ENCODE measurements around the gene VN1R4.
"Not testable (repeated sequence)": the region's sequence is repeated elsewhere in the genome, so short reads cannot be mapped to it uniquely, and the experiment has no call there.

The VN1R4 gene

GRCh38 chr19:53267623-53268022 lies at the start of gene VN1R4:
Gene VN1R4, minus strand, starts transcription at chr19:53267723. Its CDS starts 58 bp downstream, at chr19:53267665.
- DNase-seq, result not testable (repeated sequence)

DNA sequence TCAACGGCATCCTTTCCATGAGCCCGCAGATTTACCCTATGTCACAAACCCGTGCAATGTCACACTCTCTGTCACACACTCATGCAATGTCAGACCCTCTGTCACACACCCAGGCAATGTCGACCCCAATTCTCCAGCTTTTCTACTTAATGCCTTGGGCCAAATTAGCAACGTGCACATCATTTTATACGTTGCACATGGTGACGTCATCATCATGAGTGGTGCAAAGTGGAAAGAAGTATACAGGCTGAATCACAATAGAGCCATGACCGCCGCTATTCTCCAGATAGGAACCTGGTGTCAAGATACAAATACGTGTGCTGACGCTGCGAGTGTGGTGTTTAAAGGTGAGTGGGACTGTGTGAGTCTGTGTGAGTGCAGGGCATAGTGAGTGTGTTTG lies 44.4 kb upstream of the VN1R4 start:
- DNase-seq, result no peak

DNA sequence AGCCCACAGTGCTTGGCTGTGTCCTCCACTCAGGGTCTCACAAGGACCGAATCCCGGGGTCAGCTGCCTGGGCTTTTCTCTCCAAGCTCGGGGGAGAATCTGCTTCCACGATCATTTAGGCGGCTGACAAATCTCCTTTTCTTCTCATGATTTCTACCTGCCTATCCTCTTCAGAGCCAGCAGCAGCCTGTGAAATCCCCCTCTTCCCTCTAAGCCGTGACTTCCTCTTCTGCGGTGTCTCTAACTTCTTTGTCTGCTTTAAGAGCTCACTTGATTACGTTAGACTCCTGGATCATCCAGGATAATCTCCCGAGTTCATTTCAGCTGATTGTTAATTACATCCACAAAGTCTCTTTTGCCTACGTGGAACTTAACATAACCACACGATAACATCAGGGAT lies 43.5 kb upstream of the VN1R4 start:
- DNase-seq, result no peak

DNA sequence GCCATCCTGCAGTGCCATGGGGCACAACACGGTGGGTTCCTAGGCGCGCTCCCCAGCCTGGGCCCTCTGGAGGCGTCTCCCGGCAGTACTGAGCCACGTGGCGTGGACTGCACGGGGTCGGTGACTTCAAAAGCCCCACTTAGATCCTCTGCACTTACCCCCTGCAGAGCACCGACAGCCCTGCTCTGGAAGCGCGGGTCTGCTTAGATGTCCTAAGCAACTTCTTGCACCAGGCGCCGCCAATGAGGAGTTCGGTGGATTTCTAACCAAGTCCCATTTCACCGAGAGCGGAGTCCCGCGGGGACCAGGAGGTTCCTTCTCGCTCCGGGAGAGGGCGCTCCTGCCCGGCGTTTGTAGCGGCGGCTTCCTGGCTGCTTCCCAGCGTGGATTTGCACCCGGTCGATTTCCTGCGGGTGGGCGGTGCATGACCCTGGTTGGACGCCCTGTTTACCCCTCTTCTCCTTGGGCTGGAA lies 40.9 kb upstream of the VN1R4 start:
- no peak for DNase-seq

DNA sequence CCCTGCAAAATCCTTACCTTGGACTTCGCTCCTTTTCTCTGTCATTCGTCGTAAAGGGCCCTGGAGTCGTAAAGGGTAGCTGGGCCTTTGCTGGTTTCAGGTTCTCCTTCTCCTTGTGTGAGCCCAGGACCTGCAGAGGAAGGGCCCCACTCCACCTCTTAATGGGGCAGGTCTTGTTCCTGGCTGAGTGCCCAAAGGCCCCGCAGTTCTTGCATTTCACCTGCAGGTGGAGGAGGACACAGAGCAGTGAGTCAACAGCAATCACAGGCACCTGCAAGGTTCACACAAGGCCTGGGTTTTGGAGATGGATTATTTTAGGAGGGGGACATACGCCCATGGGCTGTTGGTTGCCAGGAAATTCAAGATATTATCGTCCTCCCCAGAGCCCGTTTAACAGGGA lies 33.8 kb upstream of the VN1R4 start:
- DNase-seq, result not testable (repeated sequence)

DNA sequence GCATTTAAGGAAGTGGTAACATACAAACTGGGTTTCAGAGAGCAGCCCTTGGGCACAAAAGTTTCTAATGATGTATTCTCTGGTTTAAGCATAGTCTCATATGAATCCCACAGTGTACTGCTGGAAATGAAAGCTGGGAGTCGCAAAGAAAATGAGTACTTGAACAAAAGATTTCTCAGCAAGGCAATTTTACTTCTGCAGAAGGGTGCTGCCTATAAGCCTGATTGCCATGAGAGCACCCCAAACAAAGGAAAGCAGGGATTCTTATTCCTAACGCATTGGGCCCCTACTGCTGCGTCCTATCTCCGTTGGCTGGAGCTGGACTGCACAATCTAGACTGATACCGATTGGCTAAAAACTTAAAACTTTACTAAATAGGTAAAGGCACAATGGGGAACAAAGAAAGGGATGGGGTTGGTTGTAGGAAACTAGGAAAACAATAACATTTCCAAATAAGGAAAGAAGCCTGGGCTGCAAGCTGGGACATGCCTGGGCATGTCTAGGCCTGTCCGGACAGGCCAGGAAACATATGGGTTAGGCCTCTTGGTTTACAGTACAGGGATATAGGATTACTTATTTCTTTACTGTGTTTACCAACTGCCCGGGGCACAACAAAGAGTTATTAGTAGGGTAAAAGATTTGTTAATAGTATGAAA lies 27.4 kb upstream of the VN1R4 start:
- no peak for DNase-seq

DNA sequence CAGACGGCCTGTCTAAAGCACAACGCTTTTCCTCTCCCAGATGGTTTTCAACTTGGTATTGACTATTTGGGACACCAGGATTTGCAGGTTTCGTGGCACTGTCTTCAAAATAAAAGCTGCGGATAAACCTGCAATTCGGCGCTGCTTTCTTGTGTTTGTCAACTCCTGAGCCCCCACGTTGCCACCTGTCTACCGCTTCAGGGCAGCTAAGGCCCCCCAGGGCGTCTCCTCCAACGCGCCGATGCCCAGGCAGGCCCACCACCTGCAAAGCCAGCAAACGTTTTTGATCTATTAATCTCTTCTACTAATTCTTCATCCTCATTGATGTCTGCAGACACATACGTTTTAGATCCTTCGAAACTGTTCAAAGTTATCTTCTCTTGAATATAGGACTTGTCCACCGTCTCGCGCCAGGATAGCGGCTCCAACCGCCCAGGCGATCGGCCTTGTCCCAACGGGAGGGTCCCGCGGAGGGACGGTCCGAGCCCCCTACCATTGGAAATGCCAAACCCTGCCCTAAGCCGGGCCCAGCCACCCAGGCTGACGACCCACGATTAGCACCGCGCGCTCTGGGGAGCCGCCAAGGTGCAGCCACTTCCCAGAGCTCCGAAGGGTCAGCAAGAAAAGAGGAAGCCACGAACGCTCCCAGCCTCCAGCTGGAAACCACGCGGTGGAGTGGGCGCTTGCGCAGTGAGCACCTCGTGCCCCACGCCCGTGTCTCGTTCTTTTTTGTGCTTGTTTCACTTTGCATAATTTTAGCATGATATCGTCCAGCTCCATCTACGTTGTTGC lies 23.4 kb upstream of the VN1R4 start:
- no peak for DNase-seq

DNA sequence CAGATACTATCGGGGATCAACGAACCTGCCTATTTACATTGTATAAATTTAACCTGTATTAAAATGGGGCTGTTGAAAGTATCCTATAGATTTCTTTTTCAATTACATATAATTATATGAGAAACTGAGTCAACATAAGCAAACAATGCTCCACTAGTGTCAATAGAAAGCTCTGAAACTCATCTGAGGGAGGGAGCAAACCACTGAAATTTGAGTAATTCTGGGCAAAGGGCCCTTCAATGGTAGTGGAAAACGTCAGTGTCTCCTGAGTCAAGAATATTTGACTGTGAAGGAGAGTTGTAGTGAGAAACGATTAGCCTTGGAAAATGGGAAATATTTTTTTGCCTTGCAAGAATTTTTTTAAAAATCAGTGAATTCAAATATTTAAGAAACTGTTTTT lies 17.6 kb upstream of the VN1R4 start:
- DNase-seq, result no peak

- DNase-seq, result not testable (repeated sequence)
Observed at GRCh38 chr19:53281947-53282346, 14.4 kb upstream of the VN1R4 start.

DNA sequence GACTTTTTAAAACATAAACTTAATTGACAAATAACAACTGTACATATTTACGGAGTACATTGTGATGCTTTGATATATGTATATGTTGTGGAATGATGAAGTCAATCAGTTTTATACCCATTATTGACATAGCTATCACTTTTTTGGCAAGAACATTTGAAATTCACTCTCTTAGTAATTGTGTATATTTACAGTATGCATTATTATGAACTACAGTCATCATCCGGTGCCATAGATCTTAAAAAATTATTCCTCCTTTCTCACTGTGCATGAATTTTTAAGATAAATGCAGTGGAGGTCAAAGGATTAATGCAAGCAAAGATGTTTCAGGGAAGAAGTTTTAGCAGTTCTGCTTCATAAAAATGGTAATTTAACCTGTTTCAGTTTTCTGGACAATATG lies 8.0 kb upstream of the VN1R4 start:
- DNase-seq, result no peak

DNA sequence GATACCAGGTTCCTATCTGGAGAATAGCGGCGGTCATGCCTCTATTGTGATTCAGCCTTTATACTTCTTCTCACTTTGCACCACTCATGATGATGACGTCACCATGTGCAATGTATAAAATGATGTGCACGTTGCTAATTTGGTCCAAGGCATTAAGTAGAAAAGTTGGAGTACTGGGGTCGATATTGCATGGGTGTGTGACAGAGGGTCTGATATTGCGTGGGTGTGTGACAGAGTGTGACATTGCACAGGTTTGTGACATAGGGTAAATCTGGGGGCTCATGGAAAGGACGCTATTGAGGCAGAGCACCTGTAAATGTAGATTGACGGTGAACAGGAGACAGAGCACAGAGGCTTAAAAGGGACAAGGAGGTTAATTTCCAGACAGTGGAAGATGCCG lies 4.5 kb upstream of the VN1R4 start:
- no peak for DNase-seq

- not testable (repeated sequence) for DNase-seq
Observed at GRCh38 chr19:53269861-53270260, 2.3 kb upstream of the VN1R4 start.

GRCh38 chr19:53257715-53258342 lies 9.7 kb downstream of the VN1R4 start, which contains the start of gene VN1R2:
Gene VN1R2, plus strand, starts transcription at chr19:53258292. Its CDS starts 84 bp downstream, at chr19:53258376.
- DNase-seq, result not testable (repeated sequence)

GRCh38 chr19:53254411-53255341 lies 12.8 kb downstream of the VN1R4 start, which contains the start of gene ZNF677:
Gene ZNF677, minus strand, starts transcription at chr19:53254873. Its CDS starts 3,323 bp downstream, at chr19:53251550.
- DNase-seq, result peak; percentile 62 to 85

- no peak for DNase-seq
Observed at GRCh38 chr19:53246498-53246897, 21.0 kb downstream of the VN1R4 start.

DNA sequence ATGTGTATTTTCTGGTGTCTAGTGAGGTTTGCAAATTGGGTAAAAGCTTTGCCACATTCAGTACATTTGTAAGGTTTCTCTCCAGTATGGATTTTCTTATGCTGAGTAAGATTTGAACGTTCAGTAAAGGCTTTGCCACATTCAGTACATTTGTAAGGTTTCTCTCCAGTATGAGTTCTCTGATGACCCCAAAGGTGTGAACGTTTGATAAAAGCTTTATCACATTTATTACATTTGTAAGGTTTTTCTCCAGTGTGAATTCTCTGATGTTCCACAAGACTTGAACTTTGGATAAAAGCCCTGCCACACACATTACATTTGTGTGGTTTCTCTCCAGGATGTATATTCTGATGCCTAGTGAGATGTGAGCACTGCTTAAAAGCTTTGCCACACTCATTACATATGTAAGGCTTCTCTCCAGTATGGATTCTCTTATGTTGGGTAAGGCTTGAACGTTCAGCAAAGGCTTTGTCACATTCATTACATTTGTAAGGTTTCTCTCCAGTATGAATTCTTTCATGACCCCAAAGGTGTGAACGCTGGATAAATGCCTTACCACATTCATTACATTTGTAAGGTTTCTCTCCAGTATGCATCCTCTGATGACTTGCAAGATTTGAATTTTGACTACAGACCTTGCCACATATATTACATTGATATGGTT lies 30.3 kb downstream of the VN1R4 start:
- no peak for DNase-seq

- DNase-seq, result no peak
Observed at GRCh38 chr19:53224606-53225005, 42.9 kb downstream of the VN1R4 start.

DNA sequence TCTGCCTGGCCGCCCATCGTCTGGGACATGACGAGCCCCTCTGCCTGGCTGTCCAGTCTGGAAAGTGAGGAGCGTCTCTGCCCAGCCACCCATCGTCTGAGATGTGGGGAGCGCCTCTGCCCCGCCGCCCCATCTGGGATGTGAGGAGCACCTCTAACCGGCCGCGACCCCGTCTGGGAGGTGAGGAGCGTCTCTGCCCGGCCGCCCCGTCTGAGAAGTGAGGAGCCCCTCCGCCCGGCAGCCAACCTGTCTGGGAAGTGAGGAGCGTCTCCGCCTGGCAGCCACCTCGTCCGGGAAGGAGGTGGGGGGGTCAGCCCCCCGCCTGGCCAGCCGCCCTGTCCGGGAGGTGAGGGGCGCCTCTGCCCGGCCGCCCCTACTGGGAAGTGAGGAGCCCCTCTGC lies 44.8 kb downstream of the VN1R4 start:
- DNase-seq, result not testable (repeated sequence)
